Lung (tissue), 12 donors: ENCODE data around the gene CDKAL1. TPM values are rescaled to one million over a fixed set of nuclear protein-coding genes. Genes with fewer than 3 reads are reported as not detected.
A peak's percentile ranks its signal among the peaks of the same experiment; 100 is the strongest.

ENCODE experiments used
- ATAC-seq: fragments of 200-7000 bp; cut with Tn5 transposase; one replicate; pipeline ENCODE4 v1.9.1; 2020; ENCODE audit warnings: moderate number of reproducible peaks; ENCODE audit not compliant: insufficient read depth, low FRiP score
- DNase-seq, 3 donors: peaks; one replicate each; pipeline ENCODE4 v3.0.0-alpha.2; 2013 to 2017
- H3K27ac ChIP-seq, 2 donors: one replicate each; pipeline ENCODE4 v1.5.1; 2013; ENCODE audit warnings: mild to moderate bottlenecking in 2 of 2, moderate library complexity in 2 of 2, control low read depth in 1 of 2, inconsistent platforms in 1 of 2, low read depth in 1 of 2, low read length in 1 of 2
- H3K27me3 ChIP-seq, 3 donors: one replicate each; pipeline ENCODE4 v1.5.1; 2013; ENCODE audit warnings: low read length in 2 of 3; ENCODE audit not compliant: control insufficient read depth in 3 of 3, insufficient read depth in 3 of 3
- H3K36me3 ChIP-seq, 4 donors: one replicate each; pipeline ENCODE4 v1.5.1; 2013; ENCODE audit warnings: low read length in 4 of 4, mild to moderate bottlenecking in 1 of 4, moderate library complexity in 1 of 4; ENCODE audit not compliant: control insufficient read depth in 4 of 4, insufficient read depth in 4 of 4
- H3K4me1 ChIP-seq, 5 donors: one replicate each; pipeline ENCODE4 v1.5.1; 2013; ENCODE audit warnings: low read length in 5 of 5, mild to moderate bottlenecking in 2 of 5, moderate library complexity in 1 of 5; ENCODE audit not compliant: control insufficient read depth in 5 of 5, insufficient read depth in 5 of 5
- H3K4me3 ChIP-seq: one replicate; pipeline ENCODE4 v1.5.1; 2013; ENCODE audit warnings: mild to moderate bottlenecking, control low read depth, moderate library complexity
- H3K9ac ChIP-seq, 2 donors: one replicate each; pipeline ENCODE4 v1.5.1; 2013; ENCODE audit warnings: low read length in 2 of 2, control low read depth in 1 of 2; ENCODE audit not compliant: insufficient read depth in 1 of 2
- H3K9me3 ChIP-seq, 4 donors: one replicate each; pipeline ENCODE4 v1.5.1; 2013; ENCODE audit warnings: low read length in 3 of 4, mild to moderate bottlenecking in 1 of 4, moderate library complexity in 1 of 4; ENCODE audit not compliant: control insufficient read depth in 4 of 4, insufficient read depth in 3 of 4
- CTCF ChIP-seq: IDR thresholded peaks from 2 replicates; pipeline ENCODE4 v1.5.1; 2012; ENCODE audit warnings: mild to moderate bottlenecking; ENCODE audit errors: control extremely low read depth, extremely low read depth
- WGBS, 2 donors: extraction: QIAGEN DNeasy Blood & Tissue Kit; methylation state at CpG; one replicate each; pipeline ENCODE4 v1.1.7; 2013; 5-methylcytosine and 5-hydroxymethylcytosine counted together
- polyA plus RNA-seq, 2 donors: library from polyadenylated mRNA; stranded (reverse); fragments of 200-250 nt; gene quantifications; one replicate each; pipeline ENCODE4 v1.2.1, GENCODE V29; 2013
- total RNA-seq, 2 donors: library from RNA; depleted of rRNA in 1 of 2; stranded (reverse); fragments of >200 nt in 1 of 2; gene quantifications; one replicate each; pipeline ENCODE4 v1.2.1, GENCODE V29; 2014 to 2021
- donor health status: control.
- donor health status: control.
- donor health status: Bipolar disorder and iron deficiency.
- donor health status: healthy.
- donor health status: DM: yes; HTN: yes; CAD: no.

Gene CDKAL1
- total and polyA plus RNA-seq, 4 donors = 4.0 to 39.0 (median 10.0) TPM

DNA sequence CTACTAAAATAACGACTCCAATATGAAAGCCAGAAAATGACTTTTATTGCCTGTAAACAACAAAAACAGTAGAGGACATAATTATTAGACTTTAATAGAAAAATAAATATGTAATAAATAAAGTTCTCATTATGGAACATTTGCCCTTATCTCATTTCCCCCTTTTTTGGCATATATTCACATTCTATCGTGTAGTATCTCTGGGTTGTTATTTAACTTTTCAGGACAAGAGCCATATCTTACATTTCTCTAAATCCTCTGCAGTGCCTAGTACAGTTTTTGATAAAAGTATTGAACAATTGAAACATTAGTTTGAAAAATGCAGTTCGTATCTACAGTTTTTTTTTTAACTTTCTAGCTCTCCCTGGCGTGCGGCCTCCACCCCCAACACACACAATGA is 617.3 kb downstream of the CDKAL1 start:
- Histone ChIP-seq H3K36me3 (no peaks in the 10 kb centered on the region), H3K27ac (no peak overlapping the region), H3K9ac (no peak overlapping the region), H3K9me3 (no peaks in the 10 kb centered on the region), H3K4me1 (peaks cover 0 to 26% (median 0%) of the 10 kb centered on the region in 5 donors), H3K4me3 (no peak overlapping the region), H3K27me3 (no peaks in the 10 kb centered on the region)
- no peak for TF ChIP-seq CTCF
- DNase-seq = peak in 2 of 3 donors; percentile 66 to 73
- WGBS, 2 donors = 84 to 89% methylated on average over 5 of the region's 5 CpGs
- ATAC-seq = no peak

- TF ChIP-seq CTCF = no peak
- Histone ChIP-seq H3K27me3 (no peaks in the 10 kb centered on the region), H3K4me3 (no peak overlapping the region), H3K36me3 (no peaks in the 10 kb centered on the region), H3K9ac (no peak overlapping the region), H3K9me3 (no peaks in the 10 kb centered on the region), H3K4me1 (peaks cover 0 to 18% (median 2%) of the 10 kb centered on the region in 5 donors), H3K27ac (no peak overlapping the region)
- DNase-seq = no peak
- no peak for ATAC-seq
- 77 to 82% methylated on average over 4 of the region's 4 CpGs for WGBS, 2 donors
Measured at GRCh38 chr6:21157186-21157929, 623.1 kb downstream of the CDKAL1 start.

DNA sequence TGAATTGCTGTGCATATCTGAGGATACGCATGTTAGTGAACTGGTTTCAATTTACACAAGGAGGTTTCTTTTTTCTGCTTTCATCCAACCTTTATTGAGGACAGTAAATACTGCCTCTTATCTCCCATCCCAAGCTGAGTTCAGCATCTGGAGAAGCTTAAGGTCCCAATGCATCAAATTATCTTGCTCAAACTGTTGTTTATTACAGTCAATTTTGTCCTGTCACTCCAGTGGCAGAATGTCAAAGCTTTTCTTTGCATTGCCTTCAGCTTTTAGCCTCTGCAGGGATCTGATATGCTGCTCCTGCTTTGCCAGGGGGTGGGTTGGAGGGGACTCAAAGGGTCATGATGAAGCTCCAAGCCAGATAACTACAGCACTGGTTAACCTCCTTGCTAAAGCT is 623.9 kb downstream of the CDKAL1 start:
- DNase-seq (peak in 1 of 3 donors; percentile 47), ATAC-seq (no peak)
- H3K4me1 ChIP-seq = peaks cover 0 to 15% (median 2%) of the 10 kb centered on the region in 5 donors
- no peak overlapping the region for H3K27ac ChIP-seq
- H3K27me3 ChIP-seq = no peaks in the 10 kb centered on the region
- no peak overlapping the region for H3K4me3 ChIP-seq
- no peaks in the 10 kb centered on the region for H3K36me3 ChIP-seq
- no peaks in the 10 kb centered on the region for H3K9me3 ChIP-seq
- H3K9ac ChIP-seq = no peak overlapping the region
- TF ChIP-seq CTCF = no peak
- 92 to 97% methylated on average over 1 of the region's 1 CpG for WGBS, 2 donors

DNA sequence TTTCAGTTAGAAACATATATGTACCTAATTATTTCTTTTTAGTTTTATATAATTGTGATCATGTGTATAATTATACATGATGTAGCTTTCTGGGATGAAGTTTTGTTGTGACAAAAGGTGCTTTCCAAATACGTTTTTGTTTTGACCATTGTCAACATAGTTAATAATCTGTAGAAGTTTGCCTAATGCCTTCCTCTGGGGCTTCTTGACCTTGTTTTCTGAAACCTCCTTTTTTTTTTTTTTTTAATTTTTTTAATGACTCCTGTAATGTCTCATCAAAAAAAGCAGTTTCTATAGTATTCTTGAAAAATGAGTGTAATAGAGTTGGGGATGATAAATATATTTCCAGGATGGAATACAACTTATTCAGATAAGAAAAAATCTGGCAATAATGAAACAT is 624.6 kb downstream of the CDKAL1 start:
- no peaks in the 10 kb centered on the region for H3K36me3 ChIP-seq
- H3K4me1 ChIP-seq = peaks cover 0 to 15% (median 2%) of the 10 kb centered on the region in 5 donors
- no peak overlapping the region for H3K9ac ChIP-seq
- no peak overlapping the region for H3K4me3 ChIP-seq
- no peak overlapping the region for H3K27ac ChIP-seq
- no peaks in the 10 kb centered on the region for H3K9me3 ChIP-seq
- WGBS, 2 donors = 70 to 71% methylated on average over 1 of the region's 1 CpG
- no peaks in the 10 kb centered on the region for H3K27me3 ChIP-seq
- TF ChIP-seq CTCF = no peak
- ATAC-seq (no peak), DNase-seq (no peak)
